NCI-H2081 treated with DMSO at 0.1 percent for 48 hours (cell line): Measurements from ENCODE around the gene MKS1.

Experiments
- DNase-seq: peaks from one replicate; lab custom pipeline; 2025; lab: John Stamatoyannopoulos, UW

Gene MKS1

GRCh38 chr17:58200024-58200633, 18.9 kb downstream of the MKS1 start:
- no peak for DNase-seq

GRCh38 chr17:58196610-58197009, 22.4 kb downstream of the MKS1 start:
- DNase-seq = no peak

GRCh38 chr17:58195518-58196123, 23.4 kb downstream of the MKS1 start:
- DNase-seq = no peak

- no peak for DNase-seq
Observed at GRCh38 chr17:58193641-58194255, 25.3 kb downstream of the MKS1 start.

GRCh38 chr17:58192612-58193011, 26.4 kb downstream of the MKS1 start, which contains the start of gene EPX:
EPX (plus strand) TSS chr17:58192726; CDS start chr17:58192847, 121 bp downstream.
- no peak for DNase-seq

GRCh38 chr17:58191241-58191896, 27.7 kb downstream of the MKS1 start:
- DNase-seq = no peak

- no peak for DNase-seq
Observed at GRCh38 chr17:58189436-58190146, 29.5 kb downstream of the MKS1 start.

GRCh38 chr17:58187675-58188074, 31.4 kb downstream of the MKS1 start:
- DNase-seq = no peak

- DNase-seq = no peak
Observed at GRCh38 chr17:58187063-58187462, 32.0 kb downstream of the MKS1 start.

GRCh38 chr17:58186591-58186990, 32.5 kb downstream of the MKS1 start:
- DNase-seq = no peak

- no peak for DNase-seq
Observed at GRCh38 chr17:58184986-58185761, 33.9 kb downstream of the MKS1 start.

- DNase-seq = no peak
Observed at GRCh38 chr17:58184308-58184985, 34.6 kb downstream of the MKS1 start.

GRCh38 chr17:58183514-58183913, 35.5 kb downstream of the MKS1 start:
- DNase-seq = no peak

- DNase-seq = no peak
Observed at GRCh38 chr17:58181796-58182195, 37.3 kb downstream of the MKS1 start.

- DNase-seq = no peak
Observed at GRCh38 chr17:58176200-58176599, 42.9 kb downstream of the MKS1 start.

- no peak for DNase-seq
Observed at GRCh38 chr17:58174871-58175270, 44.2 kb downstream of the MKS1 start.

- DNase-seq = peak; percentile 54
Observed at GRCh38 chr17:58172369-58173071, 46.5 kb downstream of the MKS1 start.

GRCh38 chr17:58170622-58171021, 48.4 kb downstream of the MKS1 start:
- DNase-seq = no peak

GRCh38 chr17:58166682-58167081, 52.4 kb downstream of the MKS1 start, which contains the start of gene OR4D2:
OR4D2 (plus strand) TSS chr17:58166982; CDS start chr17:58169656, 2,674 bp downstream.
- no peak for DNase-seq

- DNase-seq = no peak
Observed at GRCh38 chr17:58165981-58166380, 53.1 kb downstream of the MKS1 start.
